GM12801 (cell line): ENCODE data around the gene MINPP1.

Experiments used
- TF ChIP-seq, protein P1 (sequence below): IDR thresholded peaks from one replicate; pipeline ENCODE4 v1.5.1; 2011; ENCODE audit warnings: control low read depth; ENCODE audit not compliant: insufficient read length; ENCODE audit errors: extremely low read depth

Gene MINPP1

DNA sequence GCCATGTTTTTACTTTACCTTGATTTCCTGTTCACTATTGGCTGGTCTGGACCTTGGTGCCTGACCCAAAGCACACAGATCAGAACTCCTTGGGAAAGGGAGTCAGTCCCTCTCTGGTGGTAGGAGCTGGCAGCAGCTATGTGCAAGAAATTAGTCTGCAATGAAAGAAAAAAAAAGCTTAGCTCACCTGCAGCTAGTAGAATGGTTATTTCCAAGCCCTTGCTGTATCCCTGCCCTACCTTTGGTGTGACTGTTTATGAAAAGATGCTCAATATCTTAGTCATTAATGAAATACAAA lies 86.8 kb downstream of the MINPP1 start:
- TF ChIP-seq, protein P1, sequence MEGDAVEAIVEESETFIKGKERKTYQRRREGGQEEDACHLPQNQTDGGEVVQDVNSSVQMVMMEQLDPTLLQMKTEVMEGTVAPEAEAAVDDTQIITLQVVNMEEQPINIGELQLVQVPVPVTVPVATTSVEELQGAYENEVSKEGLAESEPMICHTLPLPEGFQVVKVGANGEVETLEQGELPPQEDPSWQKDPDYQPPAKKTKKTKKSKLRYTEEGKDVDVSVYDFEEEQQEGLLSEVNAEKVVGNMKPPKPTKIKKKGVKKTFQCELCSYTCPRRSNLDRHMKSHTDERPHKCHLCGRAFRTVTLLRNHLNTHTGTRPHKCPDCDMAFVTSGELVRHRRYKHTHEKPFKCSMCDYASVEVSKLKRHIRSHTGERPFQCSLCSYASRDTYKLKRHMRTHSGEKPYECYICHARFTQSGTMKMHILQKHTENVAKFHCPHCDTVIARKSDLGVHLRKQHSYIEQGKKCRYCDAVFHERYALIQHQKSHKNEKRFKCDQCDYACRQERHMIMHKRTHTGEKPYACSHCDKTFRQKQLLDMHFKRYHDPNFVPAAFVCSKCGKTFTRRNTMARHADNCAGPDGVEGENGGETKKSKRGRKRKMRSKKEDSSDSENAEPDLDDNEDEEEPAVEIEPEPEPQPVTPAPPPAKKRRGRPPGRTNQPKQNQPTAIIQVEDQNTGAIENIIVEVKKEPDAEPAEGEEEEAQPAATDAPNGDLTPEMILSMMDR = no peak

DNA sequence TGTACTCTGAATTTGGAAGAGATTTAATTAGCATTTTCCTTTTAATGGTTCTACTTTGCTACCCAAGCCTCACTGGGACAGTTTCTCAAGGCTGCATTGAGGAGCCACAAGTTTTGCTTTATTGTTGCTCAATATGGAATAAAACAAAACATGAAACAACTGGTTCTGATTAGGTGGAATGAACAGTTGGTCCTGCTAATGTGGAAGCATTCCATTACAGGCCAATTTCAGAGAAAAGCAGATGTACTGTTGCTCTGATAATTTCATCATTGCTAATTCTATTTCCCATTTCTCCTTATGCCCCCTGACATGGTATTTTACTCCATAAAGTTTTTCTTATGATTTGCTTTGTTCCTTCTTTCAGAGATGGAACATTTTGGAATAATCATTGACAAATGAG lies 89.0 kb downstream of the MINPP1 start:
- TF ChIP-seq, protein P1 = no peak

DNA sequence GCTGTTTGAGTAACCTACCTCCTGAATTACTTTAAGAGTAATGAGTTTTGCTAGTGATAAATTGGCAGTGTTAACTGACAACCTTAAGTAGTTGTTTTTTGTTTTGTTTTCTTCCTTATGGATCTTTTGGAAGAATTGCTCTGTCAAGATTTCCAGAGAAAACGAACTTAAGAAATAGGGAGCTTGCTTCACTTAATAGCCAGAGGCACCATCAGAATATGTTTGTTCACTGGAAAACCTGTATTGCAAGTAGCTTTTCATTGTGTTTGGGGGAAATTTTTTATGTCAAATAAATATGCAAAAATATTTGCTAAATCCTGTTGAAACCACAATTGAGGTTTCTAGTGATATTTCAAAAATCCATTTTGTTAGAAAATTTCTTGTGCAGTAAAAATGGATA lies 89.5 kb downstream of the MINPP1 start:
- TF ChIP-seq, protein P1 = no peak

DNA sequence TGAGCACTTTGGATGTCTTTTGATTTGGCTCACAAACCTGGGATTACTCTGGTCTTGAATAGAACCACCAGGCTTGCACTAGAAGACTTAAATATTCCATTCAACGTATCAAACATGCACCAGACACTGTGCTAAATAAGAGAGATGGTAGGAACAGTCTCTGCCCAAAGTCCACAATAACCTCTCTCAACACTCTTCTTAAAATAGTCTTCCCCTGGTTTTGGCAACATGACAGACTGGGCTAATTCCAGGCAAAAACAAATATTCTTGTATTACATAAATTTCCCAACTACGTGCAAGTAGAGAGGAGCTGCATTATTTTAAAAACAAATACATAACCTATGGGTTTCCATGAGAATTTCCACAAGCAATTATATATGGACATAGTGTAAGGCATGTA lies 90.2 kb downstream of the MINPP1 start:
- TF ChIP-seq, protein P1 = no peak

DNA sequence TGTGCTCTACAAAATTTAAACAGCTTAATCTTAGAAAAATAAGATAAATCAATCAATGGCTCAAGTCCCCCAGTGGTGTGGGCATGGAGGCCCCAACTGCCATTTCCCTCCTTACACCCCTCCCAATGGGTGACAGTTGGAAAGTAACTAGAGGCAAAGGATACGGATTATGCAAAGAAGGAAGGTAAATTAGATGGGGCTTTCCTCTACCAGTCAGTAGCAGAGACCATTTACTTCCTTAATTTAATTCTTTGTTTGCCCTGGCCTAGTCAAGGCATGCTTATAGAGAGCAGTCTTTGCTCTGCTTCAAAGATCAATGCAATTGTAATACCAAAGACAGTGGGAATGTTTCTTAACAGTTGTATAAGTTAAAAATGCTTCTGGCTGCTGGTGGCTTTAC lies 91.7 kb downstream of the MINPP1 start:
- TF ChIP-seq, protein P1 = no peak

DNA sequence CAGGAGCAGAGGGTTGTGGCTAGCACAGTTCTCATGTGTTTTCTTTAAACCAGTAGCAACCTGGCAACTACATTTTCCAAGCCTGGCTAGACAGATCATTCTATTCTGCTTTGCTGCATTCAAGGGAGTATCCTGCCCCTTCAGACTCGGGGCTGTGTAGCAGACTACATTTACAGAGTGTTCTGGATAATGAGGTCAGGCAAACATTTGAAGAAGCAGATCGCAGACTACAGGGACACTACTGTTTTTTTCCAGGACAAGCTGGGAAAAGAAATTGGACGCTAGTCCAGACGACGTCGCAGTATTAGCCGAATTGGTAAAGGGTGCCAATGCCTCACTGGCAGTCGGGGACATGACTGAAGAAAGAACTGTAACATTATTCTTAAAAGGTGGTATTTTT lies 94.0 kb downstream of the MINPP1 start:
- TF ChIP-seq, protein P1 = no peak

DNA sequence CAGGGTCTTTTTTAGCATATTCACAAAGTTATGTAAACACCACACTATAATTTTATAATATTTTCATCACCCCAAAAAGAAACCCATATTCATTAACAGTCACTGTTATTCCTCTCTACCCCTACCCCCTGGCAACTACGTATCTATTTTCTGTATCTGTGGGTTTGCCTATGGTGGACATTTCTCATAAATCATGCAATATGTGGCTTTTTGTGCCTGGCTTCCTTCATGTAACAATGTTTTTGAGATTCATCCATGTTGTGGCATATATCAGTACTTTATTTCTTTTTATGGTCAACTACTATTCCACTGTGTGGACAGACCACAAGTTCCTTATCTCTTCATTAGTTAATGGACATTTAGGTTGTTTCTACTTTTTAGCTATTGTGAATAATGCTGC lies 95.9 kb downstream of the MINPP1 start:
- TF ChIP-seq, protein P1 = no peak
